HAP-1 (cell line): ENCODE results near the gene NUP188.

Source experiments
- DNase-seq, 2 experiments: peaks; one replicate each; pipeline ENCODE4 v3.0.0-alpha.2; 2016 to 2020; ENCODE audit warnings: low spot score in 2 of 2
- H3K27me3 ChIP-seq: fragments of 250-450 bp; sonication (Bioruptor Pico); 2 replicates; pipeline ENCODE4 v1.5.1; 2020; ENCODE audit warnings: low read depth, mild to moderate bottlenecking, moderate library complexity
- H3K36me3 ChIP-seq: fragments of 250-450 bp; sonication (Bioruptor Pico); replicated peaks from 2 replicates; pipeline ENCODE4 v1.5.1; 2020; ENCODE audit warnings: mild to moderate bottlenecking
- H3K4me1 ChIP-seq: fragments of 250-450 bp; sonication (Bioruptor Pico); 2 replicates; pipeline ENCODE4 v1.5.1; 2020; ENCODE audit warnings: mild to moderate bottlenecking
- H3K4me3 ChIP-seq: fragments of 250-450 bp; sonication (Bioruptor Pico); 2 replicates; pipeline ENCODE4 v1.5.1; 2020; ENCODE audit warnings: mild to moderate bottlenecking, moderate library complexity
- H3K9me3 ChIP-seq: fragments of 250-450 bp; sonication (Bioruptor Pico); 2 replicates; pipeline ENCODE4 v1.5.1; 2020; ENCODE audit warnings: mild to moderate bottlenecking, moderate library complexity
- in situ Hi-C: fragments of 300-500 bp; cut with MboI; formaldehyde crosslinking; loops from 3 replicates; pipeline ENCODE4 v1.14.3; 2020; ENCODE audit warnings: low sequenced_read_pairs, inconsistent platforms, mixed read lengths

NUP188 gene

GRCh38 chr9:128947527-128948301, at the start of gene NUP188, which contains the start of gene DOLK:
Gene NUP188, plus strand, starts transcription at chr9:128947699. Its CDS starts 21 bp downstream, at chr9:128947720.
Gene DOLK, minus strand, starts transcription at chr9:128947603. Its CDS starts 300 bp downstream, at chr9:128947303.
- Histone ChIP-seq H3K4me3 (peak within 1 kb of the TSS; percentile 96), H3K4me1 (peaks cover 4% of the 10 kb centered on the region; the same call in 1 of the 2 replicates), H3K27me3 (no peaks in the 10 kb centered on the region), H3K9me3 (no peaks in the 10 kb centered on the region), H3K36me3 (peaks cover 29% of the 10 kb centered on the region)
- DNase-seq: peak; percentile 80 to 99
- in situ Hi-C loops: no loop called here

GRCh38 chr9:128898382-128898781, 49.1 kb upstream of the NUP188 start:
- no peaks in the 10 kb centered on the region for H3K9me3 ChIP-seq
- H3K4me3 ChIP-seq: no peak overlapping the region
- DNase-seq: no peak
- in situ Hi-C loops: no loop called here
- no peaks in the 10 kb centered on the region; the same call in 1 of the 2 replicates for H3K36me3 ChIP-seq
- H3K4me1 ChIP-seq: no peaks in the 10 kb centered on the region
- no peaks in the 10 kb centered on the region for H3K27me3 ChIP-seq

DNA sequence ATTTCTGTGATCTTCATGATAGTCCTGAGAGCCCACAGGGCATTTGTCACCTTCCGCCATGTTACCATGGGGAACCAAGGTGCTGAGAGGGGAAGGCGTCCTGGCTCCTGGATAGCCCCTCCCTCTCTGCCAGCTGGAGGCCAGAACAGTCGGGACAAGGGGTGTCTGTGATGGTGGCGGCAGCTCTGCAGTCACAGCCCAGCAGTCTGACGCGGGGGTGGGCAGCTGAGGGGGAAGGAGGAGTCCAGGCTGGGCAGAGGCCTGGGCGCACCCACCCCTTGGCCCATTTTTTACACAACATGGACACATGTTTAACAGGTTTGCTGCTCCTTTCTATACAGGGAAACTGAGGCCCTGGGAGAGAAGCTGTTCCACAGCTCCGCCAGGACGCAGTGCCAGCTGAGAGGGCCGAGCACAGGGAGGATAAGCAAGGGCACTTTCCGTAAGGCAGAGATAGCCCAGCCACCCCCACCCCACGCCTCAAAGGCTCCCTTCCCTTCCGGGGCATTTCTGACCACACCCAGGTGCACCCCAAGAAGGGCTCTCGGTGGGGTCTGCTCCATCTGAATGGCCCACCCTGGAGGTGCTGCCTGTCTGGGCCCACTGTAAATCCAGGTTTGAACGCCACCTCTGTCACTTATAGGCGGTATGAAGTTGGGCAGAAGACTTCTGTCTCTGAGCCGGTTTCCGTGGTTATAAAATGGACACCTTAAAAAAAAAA, 48.5 kb upstream of the NUP188 start:
- H3K27me3 ChIP-seq: no peaks in the 10 kb centered on the region
- DNase-seq: no peak
- H3K4me3 ChIP-seq: no peak overlapping the region
- no peaks in the 10 kb centered on the region for H3K4me1 ChIP-seq
- in situ Hi-C loops: no loop called here
- H3K9me3 ChIP-seq: no peaks in the 10 kb centered on the region
- no peaks in the 10 kb centered on the region; the same call in 1 of the 2 replicates for H3K36me3 ChIP-seq

DNA sequence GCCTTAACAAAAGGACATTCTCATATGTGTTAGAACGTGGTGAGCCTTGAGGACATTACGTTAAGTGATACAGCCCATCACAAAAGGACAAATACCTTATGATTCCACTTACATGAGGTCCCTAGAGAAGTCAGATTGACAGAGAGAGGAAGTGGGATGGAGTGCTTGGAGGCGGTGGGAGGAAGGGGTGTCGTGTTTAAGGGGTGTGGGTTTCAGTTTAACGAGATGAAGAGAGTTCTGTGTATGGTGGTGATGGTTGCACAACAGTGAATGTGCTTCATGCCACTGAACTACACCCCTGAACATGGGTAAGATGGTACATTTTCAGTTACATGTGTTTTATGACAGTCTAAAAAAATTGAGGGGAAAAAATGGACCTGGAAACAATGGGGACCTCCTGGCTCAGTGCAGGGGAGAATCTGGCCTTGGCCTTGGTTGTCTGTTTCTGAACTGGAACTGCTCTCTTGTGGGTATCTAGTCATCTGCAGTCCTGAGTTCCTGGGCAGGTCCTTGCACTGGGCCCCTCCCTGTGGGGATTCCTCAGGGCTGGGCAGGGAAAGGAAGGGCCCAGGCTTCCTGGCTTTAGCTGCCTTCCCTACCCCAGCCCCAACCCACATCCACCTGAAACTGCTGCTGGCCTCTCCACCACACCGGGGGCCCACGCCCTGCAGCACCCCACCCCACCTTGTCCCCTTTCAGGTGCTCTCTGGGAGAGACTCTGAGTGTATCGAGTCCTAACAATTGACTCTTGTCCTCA, 47.8 kb upstream of the NUP188 start:
- H3K27me3 ChIP-seq: no peaks in the 10 kb centered on the region
- DNase-seq: no peak
- in situ Hi-C loops: no loop called here
- no peaks in the 10 kb centered on the region; the same call in 1 of the 2 replicates for H3K36me3 ChIP-seq
- no peaks in the 10 kb centered on the region for H3K4me1 ChIP-seq
- no peak overlapping the region for H3K4me3 ChIP-seq
- no peaks in the 10 kb centered on the region for H3K9me3 ChIP-seq

- Histone ChIP-seq H3K4me3 (no peak overlapping the region), H3K4me1 (no peaks in the 10 kb centered on the region), H3K9me3 (no peaks in the 10 kb centered on the region)
These were observed 46.1 kb upstream of the NUP188 start for GRCh38 chr9:128901379-128901778.

DNA sequence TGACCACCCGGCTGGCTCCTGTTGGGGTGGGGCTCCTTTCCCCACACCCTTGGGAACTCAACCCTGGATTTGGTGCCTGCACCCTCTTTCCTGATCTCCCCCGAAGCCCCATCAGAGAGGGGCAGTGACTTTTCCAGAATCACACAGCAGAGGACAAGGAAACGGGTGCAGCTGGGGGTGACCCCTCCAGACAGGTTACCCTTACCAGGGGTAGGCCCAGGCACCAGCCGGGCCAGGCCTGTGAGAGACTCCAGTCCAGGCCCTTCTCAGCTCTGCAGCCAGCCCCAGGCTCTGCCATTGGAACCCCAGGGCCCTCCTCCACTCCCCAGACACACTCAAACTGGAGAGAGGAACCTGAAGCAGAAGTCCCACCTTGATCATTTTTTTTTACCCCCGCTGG, 45.7 kb upstream of the NUP188 start:
- in situ Hi-C loops: no loop called here
- no peaks in the 10 kb centered on the region for H3K4me1 ChIP-seq

More at GRCh38 chr9:128901379-128901778, 46.1 kb upstream of the NUP188 start:
- no peak for DNase-seq
- Histone ChIP-seq H3K36me3 (no peaks in the 10 kb centered on the region), H3K27me3 (no peaks in the 10 kb centered on the region)
- in situ Hi-C loops: no loop called here

DNA sequence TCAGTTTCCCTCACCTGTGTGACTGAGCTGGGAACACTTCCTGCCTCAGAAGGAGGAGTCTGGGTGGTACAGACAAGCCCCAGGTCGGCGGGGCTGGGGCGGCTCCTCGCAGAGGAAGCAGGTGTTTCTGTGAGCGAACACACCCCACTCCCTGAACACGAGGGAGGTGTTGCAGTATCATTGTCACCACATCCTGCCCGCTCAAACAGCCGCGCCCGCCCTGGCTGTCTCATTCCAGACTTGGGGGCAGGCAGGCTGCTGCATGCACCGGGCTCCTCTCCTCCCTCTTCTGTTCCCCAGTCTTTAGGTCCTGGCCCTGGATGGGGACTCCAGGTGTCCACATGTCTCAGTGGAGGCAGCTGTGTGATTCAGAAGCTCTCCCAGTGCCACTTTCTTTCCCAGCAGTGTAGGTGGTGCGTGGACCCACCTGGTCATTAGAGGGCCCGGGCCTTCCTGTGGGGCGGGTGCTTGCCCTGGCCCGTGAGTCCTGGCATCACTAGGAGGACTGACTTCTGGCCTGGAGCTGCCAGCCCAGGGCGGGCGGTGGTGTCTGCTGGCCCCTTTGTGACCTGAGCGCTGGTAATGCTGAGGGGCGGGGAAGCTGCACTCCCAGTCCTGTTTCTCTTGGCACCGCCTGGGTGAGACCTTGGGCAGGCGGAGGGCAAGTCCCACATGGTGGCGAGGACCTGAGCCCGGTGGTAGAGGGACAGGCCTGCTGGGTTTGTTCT, 45.0 kb upstream of the NUP188 start:
- no peak overlapping the region for H3K4me3 ChIP-seq
- no peaks in the 10 kb centered on the region for H3K4me1 ChIP-seq
- DNase-seq: no peak
- no peaks in the 10 kb centered on the region; the same call in 1 of the 2 replicates for H3K36me3 ChIP-seq
- in situ Hi-C loops: no loop called here
- no peaks in the 10 kb centered on the region for H3K27me3 ChIP-seq
- H3K9me3 ChIP-seq: no peaks in the 10 kb centered on the region

More for the DNA sequence above, 45.7 kb upstream of the NUP188 start:
- H3K9me3 ChIP-seq: no peaks in the 10 kb centered on the region
- H3K36me3 ChIP-seq: no peaks in the 10 kb centered on the region
- no peak for DNase-seq
- no peaks in the 10 kb centered on the region for H3K27me3 ChIP-seq
- H3K4me3 ChIP-seq: no peak overlapping the region

- H3K36me3 ChIP-seq: peaks cover 4% of the 10 kb centered on the region
- H3K4me1 ChIP-seq: no peaks in the 10 kb centered on the region
These were observed 44.4 kb upstream of the NUP188 start for GRCh38 chr9:128903079-128903461.

DNA sequence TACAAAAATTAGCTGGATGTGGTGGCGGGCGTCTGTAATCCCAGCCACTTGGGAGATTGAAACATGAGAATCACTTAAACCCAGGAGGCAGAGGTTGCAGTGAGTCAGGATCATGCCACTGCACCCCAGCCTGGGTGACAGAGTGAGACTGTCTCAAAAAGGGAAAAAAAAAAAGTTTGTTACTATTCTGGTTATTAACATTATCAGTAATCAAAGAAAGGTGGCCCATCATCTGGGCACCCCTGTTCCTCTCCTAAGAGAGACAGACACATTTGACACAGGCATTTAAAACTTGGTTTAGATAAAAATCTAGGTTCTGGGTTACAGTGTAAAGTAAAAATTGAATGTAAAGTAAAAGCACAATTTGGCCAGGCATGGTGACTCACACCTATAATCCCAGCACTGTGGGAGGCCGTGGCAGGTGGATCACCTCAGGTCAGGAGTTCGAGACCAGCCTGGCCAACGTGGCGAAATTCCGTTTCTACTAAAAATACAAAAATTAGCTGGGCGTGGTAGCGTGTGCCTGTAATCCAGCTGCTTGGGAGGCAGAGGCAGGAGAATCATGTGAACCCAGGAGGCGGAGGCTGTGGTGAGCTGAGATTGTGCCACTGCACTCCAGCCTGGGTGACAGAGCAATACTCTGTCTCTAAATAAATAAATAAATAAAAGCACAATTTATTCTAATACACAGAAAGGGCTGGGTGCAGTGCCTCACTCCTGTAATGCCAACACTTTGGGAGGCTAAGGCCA, 43.5 kb upstream of the NUP188 start:
- no peaks in the 10 kb centered on the region for H3K9me3 ChIP-seq

More at GRCh38 chr9:128903079-128903461, 44.4 kb upstream of the NUP188 start:
- Histone ChIP-seq H3K4me3 (no peak overlapping the region), H3K27me3 (no peaks in the 10 kb centered on the region), H3K9me3 (no peaks in the 10 kb centered on the region)
- in situ Hi-C loops: no loop called here
- no peak for DNase-seq

DNA sequence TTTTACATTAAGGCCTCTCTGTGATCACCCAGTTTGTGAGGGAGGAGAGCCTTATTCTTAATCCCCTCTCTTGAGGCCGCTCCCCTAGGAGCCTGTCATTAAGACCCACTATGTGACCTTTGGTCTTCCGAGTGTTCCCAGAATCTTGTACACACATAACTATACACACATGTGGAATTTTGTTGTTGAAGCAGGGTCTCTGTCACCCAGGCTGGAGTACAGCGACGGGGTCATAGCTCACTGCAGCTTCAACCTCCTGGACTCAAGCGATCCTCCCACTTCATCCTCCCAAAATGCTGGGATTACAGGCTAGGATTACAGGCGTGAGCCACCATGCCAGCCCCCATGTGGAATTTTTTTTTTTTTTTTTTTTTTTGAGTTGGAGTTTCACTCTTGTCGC, 41.5 kb upstream of the NUP188 start:
- H3K4me1 ChIP-seq: no peaks in the 10 kb centered on the region
- in situ Hi-C loops: no loop called here

More for the DNA sequence above, 43.5 kb upstream of the NUP188 start:
- Histone ChIP-seq H3K4me1 (no peaks in the 10 kb centered on the region), H3K36me3 (peaks cover 13% of the 10 kb centered on the region), H3K27me3 (no peaks in the 10 kb centered on the region), H3K4me3 (no peak overlapping the region)
- in situ Hi-C loops: no loop called here
- DNase-seq: no peak

DNA sequence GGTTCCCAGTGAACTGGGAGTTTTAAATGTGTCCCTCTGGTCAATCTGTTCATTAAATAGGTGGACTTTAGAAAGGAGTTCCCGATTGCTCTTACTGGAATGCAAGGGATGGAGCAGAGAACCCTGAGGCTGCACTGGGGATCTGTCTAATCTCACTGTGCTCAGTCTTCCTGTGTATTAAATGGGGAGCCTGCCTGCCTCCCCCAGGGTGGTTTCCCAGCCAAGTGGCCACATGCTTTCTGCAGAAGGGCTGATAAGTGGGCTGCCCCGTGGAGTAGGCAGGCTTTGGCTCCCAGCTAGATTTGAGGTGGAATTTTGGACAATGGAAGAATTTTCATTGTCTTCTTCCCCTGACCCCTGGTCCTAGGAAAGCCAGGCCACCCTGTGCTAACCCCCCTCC, 40.8 kb upstream of the NUP188 start:
- Histone ChIP-seq H3K4me3 (no peak overlapping the region), H3K36me3 (peaks cover 15% of the 10 kb centered on the region), H3K9me3 (no peaks in the 10 kb centered on the region), H3K4me1 (no peaks in the 10 kb centered on the region), H3K27me3 (no peaks in the 10 kb centered on the region)
- DNase-seq: no peak
- in situ Hi-C loops: no loop called here

More for the DNA sequence above, 41.5 kb upstream of the NUP188 start:
- no peak overlapping the region for H3K4me3 ChIP-seq
- H3K36me3 ChIP-seq: peaks cover 15% of the 10 kb centered on the region
- no peak for DNase-seq
- H3K27me3 ChIP-seq: no peaks in the 10 kb centered on the region
- no peaks in the 10 kb centered on the region for H3K9me3 ChIP-seq

GRCh38 chr9:128908372-128908771, 39.1 kb upstream of the NUP188 start:
- peaks cover 15% of the 10 kb centered on the region for H3K36me3 ChIP-seq

More at GRCh38 chr9:128908372-128908771, 39.1 kb upstream of the NUP188 start:
- H3K4me3 ChIP-seq: no peak overlapping the region
- H3K4me1 ChIP-seq: no peaks in the 10 kb centered on the region
- H3K9me3 ChIP-seq: no peaks in the 10 kb centered on the region
- DNase-seq: no peak
- H3K27me3 ChIP-seq: no peaks in the 10 kb centered on the region
- in situ Hi-C loops: no loop called here
